H1 (cell line): Measurements from ENCODE around the gene MORN5. TPM values are rescaled to one million over a fixed set of nuclear protein-coding genes. Genes with fewer than 3 reads are reported as not detected.

ENCODE experiments used
- CTCF ChIA-PET: fragments of 300-600 bp; sonication (Branson Sonifier 250); formaldehyde crosslinking; loops from one replicate; lab custom pipeline; 2021; ENCODE audit not compliant: partially characterized antibody; lab: Charles Lee
- POLR2A ChIA-PET: fragments of 300-600 bp; sonication (Branson Sonifier 250); formaldehyde crosslinking; loops from one replicate; lab custom pipeline; 2021; ENCODE audit warnings: inconsistent platforms; ENCODE audit not compliant: partially characterized antibody; lab: Charles Lee
- DNase-seq, 2 experiments: peaks; one replicate each; pipeline versions ENCODE4 v3.0.0 to v3.0.0-alpha.2; 2010 to 2022; ENCODE audit warnings: low spot score in 2 of 2, low read depth in 1 of 2, mixed read lengths in 1 of 2
- FAIRE-seq: peaks from 2 replicates; lab custom pipeline; 2011; peaks lifted over from hg19 to GRCh38; lab: Jason Lieb, UNC
- H2AFZ ChIP-seq: 2 replicates; pipeline ENCODE4 v1.8.1; 2012; ENCODE audit warnings: low read length, inconsistent platforms
- H2AK5ac ChIP-seq: 2 replicates; pipeline ENCODE4 v1.6.1; 2013; ENCODE audit warnings: low read depth, low read length
- H2BK120ac ChIP-seq: replicated peaks from 2 replicates; pipeline ENCODE3; 2013; ENCODE audit warnings: low read depth, low read length, inconsistent platforms
- H2BK12ac ChIP-seq: 2 replicates; pipeline ENCODE4 v1.6.1; 2013; ENCODE audit warnings: low read depth, low read length
- H2BK15ac ChIP-seq: 2 replicates; pipeline ENCODE4 v1.6.1; 2013; ENCODE audit warnings: low read length
- H2BK20ac ChIP-seq: 2 replicates; pipeline ENCODE4 v1.6.1; 2013; ENCODE audit warnings: low read length
- H2BK5ac ChIP-seq: 2 replicates; pipeline ENCODE4 v1.6.1; 2013; ENCODE audit warnings: low read depth, low read length
- H3K14ac ChIP-seq: 2 replicates; pipeline ENCODE4 v1.6.1; 2013; ENCODE audit warnings: inconsistent platforms; ENCODE audit not compliant: insufficient read length
- H3K18ac ChIP-seq: 2 replicates; pipeline ENCODE4 v1.6.1; 2013; ENCODE audit warnings: low read length; ENCODE audit errors: extremely low read depth
- H3K23ac ChIP-seq: 2 replicates; pipeline ENCODE4 v1.6.1; 2013; ENCODE audit warnings: inconsistent platforms; ENCODE audit not compliant: insufficient read length
- H3K23me2 ChIP-seq: 2 replicates; pipeline ENCODE4 v1.6.1; 2013; ENCODE audit warnings: low read depth, low read length
- H3K27ac ChIP-seq: 2 replicates; pipeline ENCODE4 v1.6.1; 2011; ENCODE audit warnings: low read depth, low read length, inconsistent platforms
- H3K27me3 ChIP-seq, 4 experiments: replicated peaks in 1 of 4; 1 replicate in 1 of 4; 2 replicates in 3 of 4; pipeline versions ENCODE4 v1.6.1 to v1.8.1; 2011 to 2013; ENCODE audit warnings: low read length in 3 of 4, mild to moderate bottlenecking in 3 of 4, inconsistent platforms in 2 of 4, mixed read lengths in 2 of 4, moderate library complexity in 1 of 4; ENCODE audit not compliant: control insufficient read depth in 3 of 4, insufficient read depth in 3 of 4; ENCODE audit errors: extremely low read depth in 1 of 4
- H3K36me3 ChIP-seq, 4 experiments: 2 replicates each; pipeline versions ENCODE4 v1.6.1 to v1.8.1; 2011 to 2013; ENCODE audit warnings: mild to moderate bottlenecking in 4 of 4, low read length in 3 of 4, moderate library complexity in 2 of 4, control low read depth in 1 of 4, inconsistent platforms in 1 of 4; ENCODE audit not compliant: insufficient read depth in 4 of 4, control insufficient read depth in 2 of 4
- H3K4ac ChIP-seq: replicated peaks from 2 replicates; pipeline ENCODE3; 2013; ENCODE audit warnings: low read length, low read depth, mixed read lengths, inconsistent platforms; ENCODE audit not compliant: insufficient read length
- H3K4me1 ChIP-seq, 4 experiments: replicated peaks in 1 of 4; 1 replicate in 1 of 4; 2 replicates in 3 of 4; pipeline versions ENCODE4 v1.6.1 to v1.8.1; 2011 to 2013; ENCODE audit warnings: low read length in 3 of 4, inconsistent platforms in 2 of 4, mixed read lengths in 1 of 4; ENCODE audit not compliant: insufficient read depth in 4 of 4, control insufficient read depth in 3 of 4
- H3K4me2 ChIP-seq, 2 experiments: 2 replicates each; pipeline versions ENCODE4 v1.6.1 to v1.8.1; 2011 to 2013; ENCODE audit warnings: low read depth in 2 of 2, low read length in 2 of 2, control low read depth in 1 of 2, inconsistent platforms in 1 of 2, mild to moderate bottlenecking in 1 of 2; ENCODE audit not compliant: insufficient read depth in 1 of 2
- H3K4me3 ChIP-seq, 4 experiments: fragments of 200-600, 300-600 bp in 1 of 4; sonication (generic), shearing (Covaris generic), sonication (Bioruptor Twin) in 1 of 4; 2 replicates each; pipeline versions ENCODE4 v1.5.1 to v1.8.1; 2011 to 2016; ENCODE audit warnings: low read length in 4 of 4, low read depth in 3 of 4, control low read depth in 2 of 4, inconsistent platforms in 2 of 4, mild to moderate bottlenecking in 2 of 4, mixed read lengths in 1 of 4, moderate library complexity in 1 of 4; ENCODE audit not compliant: insufficient read depth in 2 of 4; ENCODE audit errors: extremely low read depth in 1 of 4
- H3K56ac ChIP-seq: replicated peaks from 2 replicates; pipeline ENCODE3; 2013; ENCODE audit warnings: low read depth, mild to moderate bottlenecking, mixed read lengths, low read length, inconsistent platforms; ENCODE audit not compliant: insufficient read length
- H3K79me1 ChIP-seq: 2 replicates; pipeline ENCODE4 v1.6.1; 2013; ENCODE audit warnings: low read depth, low read length, control low read depth
- H3K79me2 ChIP-seq, 2 experiments: 2 replicates each; pipeline versions ENCODE4 v1.6.1 to v1.8.1; 2012 to 2013; ENCODE audit warnings: low read length in 2 of 2, mild to moderate bottlenecking in 2 of 2, inconsistent platforms in 1 of 2; ENCODE audit not compliant: insufficient read depth in 2 of 2, control insufficient read depth in 1 of 2
- H3K9ac ChIP-seq, 4 experiments: replicated peaks in 1 of 4; 1 replicate in 1 of 4; 2 replicates in 3 of 4; pipeline versions ENCODE4 v1.6.1 to v1.8.1; 2011 to 2013; ENCODE audit warnings: low read depth in 3 of 4, low read length in 3 of 4, control low read depth in 2 of 4, mild to moderate bottlenecking in 2 of 4, moderate library complexity in 2 of 4, inconsistent platforms in 1 of 4; ENCODE audit errors: extremely low read depth in 1 of 4
- H3K9me3 ChIP-seq, 2 experiments: 2 replicates each; pipeline versions ENCODE4 v1.6.1 to v1.8.1; 2012 to 2013; ENCODE audit warnings: mild to moderate bottlenecking in 2 of 2, moderate library complexity in 2 of 2, control low read depth in 1 of 2, inconsistent platforms in 1 of 2, low read depth in 1 of 2, low read length in 1 of 2, mixed read lengths in 1 of 2; ENCODE audit not compliant: insufficient read depth in 2 of 2
- H4K20me1 ChIP-seq, 2 experiments: replicated peaks in 1 of 2; 2 replicates each; pipeline versions ENCODE3 to v1.8.1; 2011 to 2013; ENCODE audit warnings: inconsistent platforms in 2 of 2, low read length in 2 of 2, mild to moderate bottlenecking in 1 of 2; ENCODE audit not compliant: insufficient read depth in 2 of 2, control insufficient read depth in 1 of 2
- H4K5ac ChIP-seq: 2 replicates; pipeline ENCODE4 v1.6.1; 2013; ENCODE audit warnings: low read length, low read depth, mixed read lengths, inconsistent platforms; ENCODE audit not compliant: insufficient read length
- H4K8ac ChIP-seq: 2 replicates; pipeline ENCODE4 v1.8.0; 2013; ENCODE audit warnings: mild to moderate bottlenecking, moderate library complexity, low read length, inconsistent platforms; ENCODE audit not compliant: insufficient read depth; ENCODE audit errors: extremely low read depth
- H4K91ac ChIP-seq: replicated peaks from 2 replicates; pipeline ENCODE3; 2013; ENCODE audit warnings: low read length, mixed read lengths, inconsistent platforms; ENCODE audit not compliant: insufficient read length
- EZH2 ChIP-seq: fragments of 200-600 bp; sonication (generic); IDR thresholded peaks from 2 replicates; pipeline ENCODE4 v1.7.1; 2012; ENCODE audit warnings: low read depth, mild to moderate bottlenecking, moderate library complexity, low read length, inconsistent platforms; ENCODE audit not compliant: severe bottlenecking
- GABPA ChIP-seq: IDR thresholded peaks from 2 replicates; pipeline ENCODE4 v1.6.1; 2011; ENCODE audit warnings: mild to moderate bottlenecking, low read length, moderate library complexity, borderline replicate concordance; ENCODE audit not compliant: insufficient read depth
- KDM1A ChIP-seq: fragments of 200-600, 300-600 bp; sonication (generic); IDR thresholded peaks from 2 replicates; pipeline ENCODE4 v1.7.1; 2016; ENCODE audit warnings: mild to moderate bottlenecking, low read length, borderline replicate concordance
- KDM4A ChIP-seq: IDR thresholded peaks from one replicate; pipeline ENCODE4 v1.7.1; 2012; ENCODE audit warnings: low read depth, mild to moderate bottlenecking, moderate library complexity, low read length, inconsistent platforms; ENCODE audit not compliant: severe bottlenecking
- POU5F1 ChIP-seq: IDR thresholded peaks from 2 replicates; pipeline ENCODE4 v1.6.1; 2011; ENCODE audit warnings: low read depth, mild to moderate bottlenecking, low read length, moderate library complexity
- RBBP5 ChIP-seq: IDR thresholded peaks from 2 replicates; pipeline ENCODE4 v1.7.1; 2012; ENCODE audit warnings: low read depth, mild to moderate bottlenecking, inconsistent platforms, low read length, moderate library complexity, borderline replicate concordance
- RNF2 ChIP-seq: fragments of 200-900, 300-1000 bp; sonication (generic); IDR thresholded peaks from 2 replicates; pipeline ENCODE4 v1.7.1; 2016; ENCODE audit warnings: borderline replicate concordance, low read depth, mild to moderate bottlenecking, antibody characterized with exemption, low read length; ENCODE audit not compliant: poor library complexity, severe bottlenecking; ENCODE audit errors: missing control alignments
- SUZ12 ChIP-seq: fragments of 200-600 bp; sonication (generic); IDR thresholded peaks from 2 replicates; pipeline ENCODE4 v1.6.1; 2012; ENCODE audit warnings: mild to moderate bottlenecking, inconsistent platforms, low read length, moderate library complexity, mixed read lengths
- TEAD4 ChIP-seq: IDR thresholded peaks from 2 replicates; pipeline ENCODE4 v1.6.1; 2012; ENCODE audit warnings: low read depth, low read length, inconsistent platforms, mixed read lengths
- WGBS, 2 experiments: shearing (Covaris generic) in 1 of 2; methylation state at CpG; one replicate each; pipeline versions ENCODE4 v1.1.6 to v1.1.7; 2013 to 2015; ENCODE audit warnings: low lambda C conversion rate in 2 of 2, mixed read lengths in 2 of 2, inconsistent platforms in 1 of 2, low coverage in 1 of 2, missing lambda C conversion rate in 1 of 2; ENCODE audit not compliant: insufficient replicate concordance in 2 of 2, insufficient coverage in 1 of 2, insufficient read length in 1 of 2; ENCODE audit errors: extremely low coverage in 1 of 2, missing lambda C conversion rate in 1 of 2; 5-methylcytosine and 5-hydroxymethylcytosine counted together
- polyA plus RNA-seq, 7 experiments: library from polyadenylated mRNA; depleted of rRNA in 3 of 7; stranded (reverse) in 5 of 7; unstranded in 2 of 7; fragments of >200 nt in 5 of 7; fragments of 200-250 nt in 2 of 7; gene quantifications; 1 replicate in 5 of 7; 2 replicates in 1 of 7; 4 replicates in 1 of 7; pipeline versions ENCODE4 v1.2.1 to v1.2.3, GENCODE V29; 2011 to 2013; ENCODE audit warnings: missing spikeins in 2 of 7, mixed read lengths in 2 of 7
- total RNA-seq: library from RNA; stranded (reverse); fragmentation: NEBNext Ultra II Directional; extraction: Animal tissue kit (Norgen Biotek cat#: 25700); gene quantifications from 2 replicates; pipeline ENCODE4 v1.2.1, GENCODE V29; 2021

MORN5 gene
- total and polyA plus RNA-seq, 2 of the 8 experiments (the other 6 are each of a cell fraction or from before 2014, with no cell fraction given), result not detected

- Histone ChIP-seq H2BK120ac (no peak within 1 kb of the TSS), H3K23ac (no peak within 1 kb of the TSS), H3K79me2 (no peaks in the 10 kb centered on the region), H3K23me2 (peaks cover 4% of the 10 kb centered on the region; the same call in 1 of the 2 replicates), H3K79me1 (no peaks in the 10 kb centered on the region), H4K20me1 (peaks cover 11 to 28% of the 10 kb centered on the region in 2 experiments), H4K8ac (no peak within 1 kb of the TSS; the same call in 1 of the 2 replicates), H2BK15ac (peak within 1 kb of the TSS; percentile 61; the same call in 1 of the 2 replicates), H2BK12ac (0 out of 2 replicates have a peak within 1 kb of the TSS, but pooled peaks have one; percentile 73), H3K14ac (no peak within 1 kb of the TSS), H4K91ac (no peak within 1 kb of the TSS), H3K4ac (no peak within 1 kb of the TSS), H2BK5ac (no peak within 1 kb of the TSS; the same call in 1 of the 2 replicates), H3K27me3 (peaks cover 63 to 85% (median 77%) of the 10 kb centered on the region in 4 experiments), H3K9ac (no peak within 1 kb of the TSS), H3K9me3 (no peaks in the 10 kb centered on the region), H3K4me2 (peak within 1 kb of the TSS; percentile 57 to 77), H2BK20ac (no peak within 1 kb of the TSS), H3K4me3 (peak within 1 kb of the TSS; percentile 29 to 63 (median 41)), H3K4me1 (peaks cover 0 to 28% (median 16%) of the 10 kb centered on the region in 4 experiments; a peak in 6 of 7 replicates), H2AK5ac (0 out of 2 replicates have a peak within 1 kb of the TSS, but pooled peaks have one; percentile 11), H3K18ac (peak within 1 kb of the TSS; percentile 83), H3K27ac (no peak within 1 kb of the TSS), H3K36me3 (peaks cover 0 to 4% (median 0%) of the 10 kb centered on the region in 4 experiments; a peak in 1 of 8 replicates), H3K56ac (no peak within 1 kb of the TSS), H4K5ac (no peak within 1 kb of the TSS), H2AFZ (peak within 1 kb of the TSS; percentile 6; the same call in 1 of the 2 replicates)
- ChIA-PET POLR2A (interaction anchor here (1.2 to 1.9 kb wide), 2 partner anchors 15 to 48 kb away, joined by 3 to 5 read pairs; no protein-coding TSS in a partner anchor), CTCF (interaction anchor here (0.9 to 2.1 kb wide), 4 partner anchors 103 to 124 kb away, joined by 3 to 12 read pairs (median 4); no protein-coding TSS in a partner anchor)
- DNase-seq, result peak in 1 of 2 experiments; percentile 70
- WGBS, 2 experiments, result 6% methylated on average over 23 of the region's 70 CpGs; no CpG with 5 or more reads in 1 of the 2 experiments
- no peak for FAIRE-seq
- TF ChIP-seq TEAD4 (no peak), RBBP5 (peak; percentile 13; the same call in 1 of the 2 replicates), GABPA (0 out of 2 replicates have a peak, but pooled peaks have one; percentile 29), KDM1A (no peak), POU5F1 (no peak), RNF2 (peak; percentile 82), SUZ12 (peak; percentile 99), KDM4A (peak; percentile 26), EZH2 (peak; percentile 98)
These were observed 69.1 kb downstream of the MORN5 start, which contains the start of gene LHX6 for GRCh38 chr9:122228568-122229484. Gene LHX6 (minus strand): TSS chr9:122228957. CDS start chr9:122228740, 217 bp downstream.
